GM21529 (cell line): ENCODE results near the gene CALML3.

Experiments used
- ATAC-seq: cut with Tn5 transposase; IDR thresholded peaks from one replicate; pipeline ENCODE4 v1.9.1; 2021; ENCODE audit not compliant: unreplicated experiment

Gene CALML3

GRCh38 chr10:5565671-5566581, 41.2 kb downstream of the CALML3 start:
- ATAC-seq = no peak

DNA sequence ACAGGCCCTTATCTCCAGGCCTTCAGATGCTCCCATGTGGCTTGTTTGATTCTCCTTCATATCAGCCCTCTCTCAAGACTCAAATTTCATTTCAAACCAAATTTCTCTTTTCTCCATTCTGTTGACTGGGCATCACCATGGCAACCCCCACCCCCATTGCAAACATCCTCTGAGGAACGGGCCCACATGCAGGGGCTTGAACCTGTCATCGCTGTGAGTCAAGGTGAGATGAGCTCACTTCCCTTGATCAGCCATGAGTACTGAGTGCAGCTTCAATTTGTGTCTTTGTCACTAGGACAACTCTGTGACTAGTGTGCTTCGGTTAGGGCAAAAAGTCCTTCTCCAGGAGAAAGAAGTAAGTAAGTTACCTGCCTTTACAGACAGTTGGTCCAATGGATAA, 41.9 kb downstream of the CALML3 start:
- no peak for ATAC-seq

- ATAC-seq = no peak
Observed at GRCh38 chr10:5567477-5567876, 42.7 kb downstream of the CALML3 start.

DNA sequence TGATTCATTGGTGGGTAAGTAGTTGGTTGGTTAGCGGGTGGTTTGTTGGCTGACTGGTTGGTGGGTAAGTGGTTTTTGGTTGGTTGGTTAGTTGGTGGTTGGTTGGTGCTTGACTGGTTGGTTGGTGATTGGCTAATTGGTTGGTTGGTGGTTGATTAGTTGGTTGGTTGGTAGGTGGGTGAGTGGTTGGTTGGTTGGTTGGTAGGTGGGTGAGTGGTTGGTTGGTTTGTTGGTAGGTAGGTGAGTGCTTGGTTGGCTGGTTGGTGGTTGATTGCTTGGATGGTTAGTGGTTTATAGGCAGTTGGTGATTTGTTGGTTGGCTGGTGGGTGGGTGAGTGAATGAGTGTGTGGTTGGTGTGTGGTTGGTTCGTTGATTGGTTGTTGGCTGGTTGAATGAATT, 44.2 kb downstream of the CALML3 start:
- no peak for ATAC-seq

GRCh38 chr10:5569568-5569967, 44.8 kb downstream of the CALML3 start:
- no peak for ATAC-seq

GRCh38 chr10:5570007-5570655, 45.4 kb downstream of the CALML3 start:
- ATAC-seq = no peak

DNA sequence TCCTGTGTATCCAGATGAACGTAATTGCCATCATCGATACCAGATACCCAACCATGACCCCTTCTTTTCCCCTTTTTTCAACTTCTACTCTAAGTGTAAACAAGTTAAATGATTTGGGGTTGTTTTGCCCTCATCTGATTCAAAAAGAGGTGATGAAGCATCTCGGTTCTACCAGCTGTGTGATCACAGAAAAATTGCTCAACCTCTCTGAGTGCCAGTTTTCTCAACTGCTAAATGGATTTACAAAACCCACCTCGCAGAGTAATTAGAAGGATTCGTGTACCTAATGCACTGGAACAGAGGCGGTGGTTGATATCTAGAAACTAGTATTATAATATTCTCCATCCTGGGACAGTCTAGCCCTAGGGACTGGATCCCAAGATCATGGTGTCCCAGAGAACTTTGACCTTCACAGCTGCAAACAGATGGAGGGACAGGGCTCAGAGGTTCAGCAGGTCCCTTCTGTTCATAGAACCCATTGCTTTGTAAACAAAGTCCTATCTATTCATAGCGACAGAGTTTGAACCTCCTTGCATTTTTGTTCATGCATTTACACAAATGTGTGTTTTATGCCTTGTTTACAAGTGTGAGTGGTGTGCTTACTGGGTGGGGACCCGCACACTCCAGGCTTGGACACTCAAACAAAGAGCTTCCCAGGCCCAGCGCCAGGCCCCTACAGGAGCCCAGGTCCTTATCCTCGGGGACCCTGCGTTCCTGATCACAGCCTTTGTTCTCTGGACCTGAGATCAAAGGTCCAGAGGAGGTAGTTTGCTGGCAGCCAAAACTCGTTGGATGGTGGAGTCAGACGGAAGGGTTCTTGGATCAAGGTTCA, 46.4 kb downstream of the CALML3 start:
- no peak for ATAC-seq

- ATAC-seq = no peak
Observed at GRCh38 chr10:5571826-5572225, 47.1 kb downstream of the CALML3 start.

DNA sequence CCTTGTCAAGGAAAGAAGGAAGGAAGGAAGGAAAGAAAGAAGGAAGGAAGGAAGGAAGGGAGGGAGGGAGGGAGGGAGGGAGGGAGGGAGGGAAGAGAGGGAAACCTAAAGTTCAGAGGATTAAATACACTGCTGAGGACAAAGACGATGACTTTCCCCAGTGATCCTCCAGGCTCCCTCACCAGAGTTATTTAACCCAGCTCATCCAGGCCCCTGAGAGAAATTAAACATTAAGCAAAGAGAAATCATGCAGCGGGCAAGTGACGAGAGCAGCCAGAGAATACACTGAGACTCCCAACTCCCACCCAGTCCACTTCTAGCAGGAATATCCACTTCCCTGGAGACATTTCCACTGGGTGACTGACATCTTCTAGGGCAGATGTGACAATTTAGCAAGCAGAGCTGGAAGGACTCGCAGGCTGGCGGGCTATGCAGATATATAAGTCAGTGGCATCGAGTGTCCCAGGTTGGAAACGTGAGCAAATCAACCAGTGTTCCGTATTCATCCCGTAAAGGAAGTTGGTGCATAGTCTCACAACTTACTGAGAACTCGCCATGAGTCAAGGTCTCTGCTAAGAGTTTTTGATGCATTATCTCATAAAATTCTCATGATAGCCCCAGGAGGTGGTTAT, 48.7 kb downstream of the CALML3 start:
- ATAC-seq = no peak

DNA sequence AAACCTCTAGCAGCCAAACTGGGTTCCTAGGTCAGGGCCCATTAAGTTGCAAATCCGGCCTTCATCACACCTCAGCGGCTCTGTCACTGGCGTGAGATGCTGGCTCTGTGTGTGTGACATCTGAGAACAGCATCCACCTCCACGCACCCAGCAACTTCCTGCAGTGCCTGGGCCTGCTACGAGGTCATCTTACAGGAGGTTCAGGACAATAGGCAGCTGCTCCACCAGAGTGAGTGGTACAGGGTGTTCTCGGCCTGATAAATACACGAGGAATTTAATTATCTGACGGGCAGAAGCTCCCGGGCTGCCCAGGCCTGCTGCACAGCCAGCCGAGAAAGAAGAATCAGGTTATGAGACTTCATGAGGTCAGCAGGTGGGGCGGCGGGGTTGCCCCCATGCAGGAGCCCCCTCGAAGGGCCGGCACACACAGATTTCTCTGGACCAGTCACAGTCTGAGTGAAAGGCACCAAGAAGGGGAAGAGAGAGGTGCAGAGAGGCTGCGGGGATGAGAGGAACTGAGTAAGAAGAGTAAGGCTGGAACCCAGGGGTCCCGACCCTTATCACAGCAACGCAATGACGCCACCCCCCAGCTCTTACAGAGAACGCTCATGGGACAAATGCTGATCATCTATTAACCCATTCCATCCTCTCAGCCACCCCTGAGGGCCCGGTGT, 49.3 kb downstream of the CALML3 start:
- no peak for ATAC-seq

DNA sequence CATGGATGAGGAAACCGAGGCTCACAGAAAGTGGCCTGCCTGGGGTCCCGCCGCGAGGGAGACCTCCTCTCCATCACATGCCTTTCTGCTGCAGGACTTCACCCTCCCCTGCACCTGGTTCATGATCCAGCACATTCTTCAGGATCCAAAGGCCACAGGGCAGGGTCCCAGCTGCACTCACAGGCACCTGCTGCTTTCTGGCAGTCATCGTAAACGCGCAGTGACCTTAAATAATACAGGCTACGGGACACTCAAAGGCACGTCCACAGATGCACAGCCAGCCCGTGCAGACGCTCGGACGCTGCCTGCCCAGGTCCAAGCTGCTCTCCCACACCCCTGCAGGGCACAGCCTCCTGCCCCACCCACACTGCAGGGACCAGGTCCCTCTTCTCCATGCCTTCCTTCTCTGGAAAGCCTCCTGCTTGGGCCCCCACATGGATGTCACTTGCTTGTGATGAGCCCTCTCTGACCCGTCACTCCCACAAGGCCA, 49.9 kb downstream of the CALML3 start:
- ATAC-seq = no peak

GRCh38 chr10:5575144-5575481, 50.4 kb downstream of the CALML3 start:
- no peak for ATAC-seq

DNA sequence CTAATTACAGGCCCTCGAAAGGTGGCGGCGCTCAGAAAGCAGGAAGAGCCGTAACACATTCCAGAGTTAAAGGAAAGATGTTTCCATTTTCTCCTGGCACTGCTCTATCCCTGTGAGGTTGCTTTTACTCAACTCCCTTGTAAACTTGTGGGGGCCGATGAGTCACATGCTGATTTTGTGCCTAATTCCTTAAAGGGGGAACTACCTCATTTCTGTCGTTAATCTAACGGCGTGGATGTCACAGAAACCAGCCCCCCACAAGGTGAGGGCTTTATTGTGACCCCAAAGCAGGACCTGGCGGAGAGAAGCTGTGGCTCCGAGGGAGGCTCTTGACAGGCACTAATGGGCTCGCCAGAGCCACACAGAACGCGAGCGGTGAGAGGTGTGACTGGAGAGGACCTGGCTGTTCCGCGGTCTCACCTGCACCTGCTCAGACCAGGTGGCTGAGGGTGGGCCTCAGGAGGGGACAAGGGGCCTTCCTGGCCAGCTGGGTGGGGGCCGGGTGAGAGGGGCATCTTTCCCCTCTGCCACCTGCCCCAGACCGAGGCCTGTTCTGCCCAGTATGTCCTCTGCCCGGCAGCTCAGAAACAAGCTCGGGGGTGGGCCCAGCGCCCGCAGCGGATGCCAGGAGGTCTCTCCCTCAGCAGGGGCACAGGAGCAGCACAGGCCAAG, 50.9 kb downstream of the CALML3 start:
- ATAC-seq = no peak

DNA sequence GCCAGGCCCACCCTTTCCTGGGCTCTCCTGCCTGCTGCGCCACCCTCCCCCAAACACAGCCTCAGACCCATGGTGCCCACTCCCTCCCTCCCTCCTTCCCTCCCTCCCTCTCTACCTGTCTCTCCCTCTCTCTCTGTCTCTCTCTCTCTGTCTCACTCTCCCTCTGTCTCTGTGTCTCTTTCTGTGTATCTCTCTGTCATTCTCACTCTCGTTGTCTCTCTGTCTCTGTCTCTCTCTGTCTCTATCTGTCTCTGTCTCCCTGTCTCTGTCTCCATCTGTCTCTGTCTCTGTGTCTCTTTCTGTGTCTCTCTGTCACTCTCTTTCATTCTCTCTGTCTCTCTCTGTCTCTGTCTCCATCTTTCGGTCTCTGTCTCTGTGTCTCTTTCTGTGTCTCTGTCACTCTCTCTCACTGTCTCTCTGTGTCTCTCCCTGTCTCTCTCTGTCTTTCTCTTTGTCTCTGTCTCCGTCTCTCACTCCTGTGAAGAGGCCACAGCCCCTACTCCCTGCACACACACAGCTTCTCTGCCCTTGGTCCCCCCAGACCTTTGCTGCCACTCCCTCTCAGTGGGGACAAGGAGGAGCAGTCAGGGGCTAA, 51.5 kb downstream of the CALML3 start:
- ATAC-seq = no peak
